NCI-H1092 (cell line): ENCODE results near the gene SAMD5.

Experiments
- DNase-seq: peaks from one replicate; lab custom pipeline; 2025; lab: John Stamatoyannopoulos, UW

The SAMD5 gene

GRCh38 chr6:147508042-147508865, at the start of gene SAMD5:
SAMD5 (plus strand) TSS chr6:147508690; CDS start chr6:147508929, 239 bp downstream.
- no peak for DNase-seq

GRCh38 chr6:147459780-147460179, 48.7 kb upstream of the SAMD5 start:
- no peak for DNase-seq

- DNase-seq = no peak
These were observed 44.8 kb upstream of the SAMD5 start for GRCh38 chr6:147463651-147464050.

- no peak for DNase-seq
These were observed 41.1 kb upstream of the SAMD5 start for GRCh38 chr6:147467428-147467827.

GRCh38 chr6:147467886-147468285, 40.6 kb upstream of the SAMD5 start:
- DNase-seq = no peak

GRCh38 chr6:147468634-147469033, 39.9 kb upstream of the SAMD5 start:
- no peak for DNase-seq

- DNase-seq = no peak
These were observed 28.6 kb upstream of the SAMD5 start for GRCh38 chr6:147479857-147480256.

- DNase-seq = no peak
These were observed 21.8 kb upstream of the SAMD5 start for GRCh38 chr6:147486683-147487082.

GRCh38 chr6:147497472-147497871, 11.0 kb upstream of the SAMD5 start:
- no peak for DNase-seq

- no peak for DNase-seq
These were observed 4.9 kb upstream of the SAMD5 start for GRCh38 chr6:147503587-147503986.

- no peak for DNase-seq
These were observed 3.6 kb upstream of the SAMD5 start for GRCh38 chr6:147504848-147505247.

- no peak for DNase-seq
These were observed 1.8 kb upstream of the SAMD5 start for GRCh38 chr6:147506704-147507114.

- DNase-seq = no peak
These were observed 1.1 kb upstream of the SAMD5 start for GRCh38 chr6:147507162-147508041.

- DNase-seq = no peak
These were observed 547 bp downstream of the SAMD5 start for GRCh38 chr6:147508866-147509608.

GRCh38 chr6:147509891-147510290, 1.4 kb downstream of the SAMD5 start:
- no peak for DNase-seq

GRCh38 chr6:147510929-147511590, 2.6 kb downstream of the SAMD5 start:
- no peak for DNase-seq

- DNase-seq = no peak
These were observed 6.3 kb downstream of the SAMD5 start for GRCh38 chr6:147514831-147515230.

GRCh38 chr6:147515327-147515726, 6.8 kb downstream of the SAMD5 start:
- no peak for DNase-seq

GRCh38 chr6:147522597-147522996, 14.1 kb downstream of the SAMD5 start:
- no peak for DNase-seq

GRCh38 chr6:147525519-147526209, 17.2 kb downstream of the SAMD5 start:
- no peak for DNase-seq

GRCh38 chr6:147527197-147527596, 18.7 kb downstream of the SAMD5 start:
- no peak for DNase-seq
